H1 (cell line): ENCODE measurements around the gene DHRS1. TPM values are rescaled to one million over a fixed set of nuclear protein-coding genes. Genes with fewer than 3 reads are reported as not detected.

Experiments
- ASH2L ChIP-seq: fragments of 200-600, 300-600 bp; sonication (generic); IDR thresholded peaks from one replicate; pipeline ENCODE4 v1.7.1; 2017; ENCODE audit warnings: low read length
- CTBP2 ChIP-seq: IDR thresholded peaks from 2 replicates; pipeline ENCODE4 v1.7.0; 2011; ENCODE audit warnings: borderline replicate concordance, mild to moderate bottlenecking, moderate library complexity, mixed read lengths, low read length; ENCODE audit not compliant: insufficient read depth, insufficient read length
- FOSL1 ChIP-seq: IDR thresholded peaks from 2 replicates; pipeline ENCODE4 v1.6.1; 2011; ENCODE audit warnings: mild to moderate bottlenecking, low read depth, low read length, moderate library complexity; ENCODE audit not compliant: insufficient read depth
- KDM5A ChIP-seq: fragments of 200-600 bp; IDR thresholded peaks from 2 replicates; pipeline ENCODE4 v1.7.1; 2012; ENCODE audit warnings: mild to moderate bottlenecking, low read length, inconsistent platforms, mixed read lengths
- NANOG ChIP-seq: IDR thresholded peaks from 2 replicates; pipeline ENCODE4 v1.6.1; 2011; ENCODE audit warnings: low read length, low read depth, mild to moderate bottlenecking, inconsistent platforms; ENCODE audit not compliant: insufficient read depth, poor library complexity, severe bottlenecking
- RBBP5 ChIP-seq: IDR thresholded peaks from 2 replicates; pipeline ENCODE4 v1.7.1; 2012; ENCODE audit warnings: low read depth, mild to moderate bottlenecking, inconsistent platforms, low read length, moderate library complexity, borderline replicate concordance
- polyA plus RNA-seq, 7 experiments: library from polyadenylated mRNA; depleted of rRNA in 3 of 7; stranded (reverse) in 5 of 7; unstranded in 2 of 7; fragments of >200 nt in 5 of 7; fragments of 200-250 nt in 2 of 7; gene quantifications; 1 replicate in 5 of 7; 2 replicates in 1 of 7; 4 replicates in 1 of 7; pipeline versions ENCODE4 v1.2.1 to v1.2.3, GENCODE V29; 2011 to 2013; ENCODE audit warnings: missing spikeins in 2 of 7, mixed read lengths in 2 of 7
- total RNA-seq: library from RNA; stranded (reverse); fragmentation: NEBNext Ultra II Directional; extraction: Animal tissue kit (Norgen Biotek cat#: 25700); gene quantifications from 2 replicates; pipeline ENCODE4 v1.2.1, GENCODE V29; 2021
- TF ChIP-seq, protein P1 (sequence below): fragments of 300-600 bp; sonication (generic); IDR thresholded peaks from 2 replicates; pipeline ENCODE4 v1.7.1; 2012; ENCODE audit warnings: low read length, moderate library complexity, mild to moderate bottlenecking, inconsistent platforms; ENCODE audit not compliant: insufficient replicate concordance
- TF ChIP-seq, protein P2 (sequence below): IDR thresholded peaks from 2 replicates; pipeline ENCODE4 v1.6.1; 2011; ENCODE audit warnings: low read depth, mild to moderate bottlenecking, low read length; ENCODE audit not compliant: insufficient read depth

Gene DHRS1
- total and polyA plus RNA-seq, 2 of the 8 experiments (the other 6 are each of a cell fraction or from before 2014, with no cell fraction given), result 8.8 to 31.7 TPM

DNA sequence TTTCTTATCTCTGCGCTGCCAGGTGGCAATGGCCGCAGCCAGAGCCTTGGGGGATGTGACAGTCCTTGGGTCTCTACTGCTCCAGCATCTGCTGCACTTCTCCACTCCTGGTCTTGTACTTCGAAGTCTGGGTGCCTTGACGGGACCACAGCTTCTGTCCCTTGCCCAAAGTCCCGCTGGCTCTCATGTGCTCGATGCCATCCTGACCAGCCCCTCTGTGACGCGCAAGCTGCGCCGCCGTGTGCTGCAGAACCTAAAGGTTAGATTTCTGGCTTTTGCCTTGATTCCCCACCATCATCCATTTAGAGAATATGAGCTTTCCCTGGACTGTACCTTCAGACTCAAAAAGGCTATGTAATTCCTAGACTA is 4.4 kb upstream of the DHRS1 start (continued):
- TF ChIP-seq, protein P1, sequence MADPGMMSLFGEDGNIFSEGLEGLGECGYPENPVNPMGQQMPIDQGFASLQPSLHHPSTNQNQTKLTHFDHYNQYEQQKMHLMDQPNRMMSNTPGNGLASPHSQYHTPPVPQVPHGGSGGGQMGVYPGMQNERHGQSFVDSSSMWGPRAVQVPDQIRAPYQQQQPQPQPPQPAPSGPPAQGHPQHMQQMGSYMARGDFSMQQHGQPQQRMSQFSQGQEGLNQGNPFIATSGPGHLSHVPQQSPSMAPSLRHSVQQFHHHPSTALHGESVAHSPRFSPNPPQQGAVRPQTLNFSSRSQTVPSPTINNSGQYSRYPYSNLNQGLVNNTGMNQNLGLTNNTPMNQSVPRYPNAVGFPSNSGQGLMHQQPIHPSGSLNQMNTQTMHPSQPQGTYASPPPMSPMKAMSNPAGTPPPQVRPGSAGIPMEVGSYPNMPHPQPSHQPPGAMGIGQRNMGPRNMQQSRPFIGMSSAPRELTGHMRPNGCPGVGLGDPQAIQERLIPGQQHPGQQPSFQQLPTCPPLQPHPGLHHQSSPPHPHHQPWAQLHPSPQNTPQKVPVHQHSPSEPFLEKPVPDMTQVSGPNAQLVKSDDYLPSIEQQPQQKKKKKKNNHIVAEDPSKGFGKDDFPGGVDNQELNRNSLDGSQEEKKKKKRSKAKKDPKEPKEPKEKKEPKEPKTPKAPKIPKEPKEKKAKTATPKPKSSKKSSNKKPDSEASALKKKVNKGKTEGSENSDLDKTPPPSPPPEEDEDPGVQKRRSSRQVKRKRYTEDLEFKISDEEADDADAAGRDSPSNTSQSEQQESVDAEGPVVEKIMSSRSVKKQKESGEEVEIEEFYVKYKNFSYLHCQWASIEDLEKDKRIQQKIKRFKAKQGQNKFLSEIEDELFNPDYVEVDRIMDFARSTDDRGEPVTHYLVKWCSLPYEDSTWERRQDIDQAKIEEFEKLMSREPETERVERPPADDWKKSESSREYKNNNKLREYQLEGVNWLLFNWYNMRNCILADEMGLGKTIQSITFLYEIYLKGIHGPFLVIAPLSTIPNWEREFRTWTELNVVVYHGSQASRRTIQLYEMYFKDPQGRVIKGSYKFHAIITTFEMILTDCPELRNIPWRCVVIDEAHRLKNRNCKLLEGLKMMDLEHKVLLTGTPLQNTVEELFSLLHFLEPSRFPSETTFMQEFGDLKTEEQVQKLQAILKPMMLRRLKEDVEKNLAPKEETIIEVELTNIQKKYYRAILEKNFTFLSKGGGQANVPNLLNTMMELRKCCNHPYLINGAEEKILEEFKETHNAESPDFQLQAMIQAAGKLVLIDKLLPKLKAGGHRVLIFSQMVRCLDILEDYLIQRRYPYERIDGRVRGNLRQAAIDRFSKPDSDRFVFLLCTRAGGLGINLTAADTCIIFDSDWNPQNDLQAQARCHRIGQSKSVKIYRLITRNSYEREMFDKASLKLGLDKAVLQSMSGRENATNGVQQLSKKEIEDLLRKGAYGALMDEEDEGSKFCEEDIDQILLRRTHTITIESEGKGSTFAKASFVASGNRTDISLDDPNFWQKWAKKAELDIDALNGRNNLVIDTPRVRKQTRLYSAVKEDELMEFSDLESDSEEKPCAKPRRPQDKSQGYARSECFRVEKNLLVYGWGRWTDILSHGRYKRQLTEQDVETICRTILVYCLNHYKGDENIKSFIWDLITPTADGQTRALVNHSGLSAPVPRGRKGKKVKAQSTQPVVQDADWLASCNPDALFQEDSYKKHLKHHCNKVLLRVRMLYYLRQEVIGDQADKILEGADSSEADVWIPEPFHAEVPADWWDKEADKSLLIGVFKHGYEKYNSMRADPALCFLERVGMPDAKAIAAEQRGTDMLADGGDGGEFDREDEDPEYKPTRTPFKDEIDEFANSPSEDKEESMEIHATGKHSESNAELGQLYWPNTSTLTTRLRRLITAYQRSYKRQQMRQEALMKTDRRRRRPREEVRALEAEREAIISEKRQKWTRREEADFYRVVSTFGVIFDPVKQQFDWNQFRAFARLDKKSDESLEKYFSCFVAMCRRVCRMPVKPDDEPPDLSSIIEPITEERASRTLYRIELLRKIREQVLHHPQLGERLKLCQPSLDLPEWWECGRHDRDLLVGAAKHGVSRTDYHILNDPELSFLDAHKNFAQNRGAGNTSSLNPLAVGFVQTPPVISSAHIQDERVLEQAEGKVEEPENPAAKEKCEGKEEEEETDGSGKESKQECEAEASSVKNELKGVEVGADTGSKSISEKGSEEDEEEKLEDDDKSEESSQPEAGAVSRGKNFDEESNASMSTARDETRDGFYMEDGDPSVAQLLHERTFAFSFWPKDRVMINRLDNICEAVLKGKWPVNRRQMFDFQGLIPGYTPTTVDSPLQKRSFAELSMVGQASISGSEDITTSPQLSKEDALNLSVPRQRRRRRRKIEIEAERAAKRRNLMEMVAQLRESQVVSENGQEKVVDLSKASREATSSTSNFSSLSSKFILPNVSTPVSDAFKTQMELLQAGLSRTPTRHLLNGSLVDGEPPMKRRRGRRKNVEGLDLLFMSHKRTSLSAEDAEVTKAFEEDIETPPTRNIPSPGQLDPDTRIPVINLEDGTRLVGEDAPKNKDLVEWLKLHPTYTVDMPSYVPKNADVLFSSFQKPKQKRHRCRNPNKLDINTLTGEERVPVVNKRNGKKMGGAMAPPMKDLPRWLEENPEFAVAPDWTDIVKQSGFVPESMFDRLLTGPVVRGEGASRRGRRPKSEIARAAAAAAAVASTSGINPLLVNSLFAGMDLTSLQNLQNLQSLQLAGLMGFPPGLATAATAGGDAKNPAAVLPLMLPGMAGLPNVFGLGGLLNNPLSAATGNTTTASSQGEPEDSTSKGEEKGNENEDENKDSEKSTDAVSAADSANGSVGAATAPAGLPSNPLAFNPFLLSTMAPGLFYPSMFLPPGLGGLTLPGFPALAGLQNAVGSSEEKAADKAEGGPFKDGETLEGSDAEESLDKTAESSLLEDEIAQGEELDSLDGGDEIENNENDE, result no peak
- TF ChIP-seq KDM5A, result no peak
- no peak for TF ChIP-seq ASH2L
- no peak for TF ChIP-seq FOSL1
- TF ChIP-seq RBBP5, result no peak
- no peak for TF ChIP-seq NANOG
- TF ChIP-seq CTBP2, result no peak
- TF ChIP-seq, protein P2, sequence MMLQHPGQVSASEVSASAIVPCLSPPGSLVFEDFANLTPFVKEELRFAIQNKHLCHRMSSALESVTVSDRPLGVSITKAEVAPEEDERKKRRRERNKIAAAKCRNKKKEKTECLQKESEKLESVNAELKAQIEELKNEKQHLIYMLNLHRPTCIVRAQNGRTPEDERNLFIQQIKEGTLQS, result no peak
